OCI-LY3 (cell line): Measurements from ENCODE around the gene SLC24A4.
A peak's percentile ranks its signal among the peaks of the same experiment; 100 is the strongest.

Source experiments
- H2AFZ ChIP-seq: fragments of 200-600, 300-600 bp; shearing (Covaris generic); 2 replicates; pipeline ENCODE4 v1.6.0; 2014; ENCODE audit warnings: antibody characterized with exemption, low read depth, low read length
- H3K27ac ChIP-seq: fragments of 200-600, 300-600 bp; sonication (generic); 2 replicates; pipeline ENCODE4 v1.5.1; 2014; ENCODE audit warnings: mild to moderate bottlenecking, low read length, moderate library complexity, mixed read lengths
- H3K27me3 ChIP-seq: fragments of 200-600, 300-600 bp; sonication (generic); 2 replicates; pipeline ENCODE4 v1.6.1; 2014; ENCODE audit warnings: low read depth, low read length, mixed read lengths
- H3K36me3 ChIP-seq: fragments of 200-600, 300-600 bp; sonication (generic); replicated peaks from 2 replicates; pipeline ENCODE3; 2014; ENCODE audit warnings: low read depth, low read length, mixed read lengths
- H3K4me1 ChIP-seq: fragments of 300-600, 200-600 bp; sonication (generic); 2 replicates; pipeline ENCODE4 v1.6.1; 2014; ENCODE audit warnings: low read length, mixed read lengths
- H3K4me2 ChIP-seq: fragments of 200-600, 300-600 bp; sonication (generic); 2 replicates; pipeline ENCODE4 v1.6.1; 2014; ENCODE audit warnings: low read length, mixed read lengths
- H3K4me3 ChIP-seq: fragments of 300-600, 200-600 bp; sonication (generic); 2 replicates; pipeline ENCODE4 v1.5.1; 2014; ENCODE audit warnings: antibody characterized with exemption, mild to moderate bottlenecking, low read length, moderate library complexity
- H3K79me2 ChIP-seq: fragments of 300-600, 200-600 bp; shearing (Covaris generic); 2 replicates; pipeline ENCODE4 v1.6.1; 2014; ENCODE audit warnings: mild to moderate bottlenecking, low read length, mixed read lengths
- H3K9ac ChIP-seq: fragments of 300-600, 200-600 bp; shearing (Covaris generic); 2 replicates; pipeline ENCODE4 v1.6.0; 2014; ENCODE audit warnings: mild to moderate bottlenecking, low read length, moderate library complexity
- H3K9me3 ChIP-seq: fragments of 200-600, 300-600 bp; shearing (Covaris generic); 2 replicates; pipeline ENCODE4 v1.6.1; 2014; ENCODE audit warnings: low read length, mixed read lengths; ENCODE audit not compliant: insufficient read depth
- H4K20me1 ChIP-seq: fragments of 200-600, 300-600 bp; sonication (generic); 2 replicates; pipeline ENCODE4 v1.6.1; 2016; ENCODE audit warnings: low read length, mixed read lengths; ENCODE audit not compliant: insufficient read depth
- EZH2phosphoT487 ChIP-seq: fragments of 200-600 bp; shearing (Covaris generic); IDR thresholded peaks from 2 replicates; pipeline ENCODE4 v1.6.1; 2018; ENCODE audit warnings: antibody characterized with exemption, mixed run types, low read depth
- TF ChIP-seq, protein P1 (sequence below): fragments of 200-600, 300-600 bp; sonication (generic); IDR thresholded peaks from 2 replicates; pipeline ENCODE4 v1.5.1; 2014; ENCODE audit warnings: antibody characterized with exemption, low read length, low read depth

SLC24A4 gene

DNA sequence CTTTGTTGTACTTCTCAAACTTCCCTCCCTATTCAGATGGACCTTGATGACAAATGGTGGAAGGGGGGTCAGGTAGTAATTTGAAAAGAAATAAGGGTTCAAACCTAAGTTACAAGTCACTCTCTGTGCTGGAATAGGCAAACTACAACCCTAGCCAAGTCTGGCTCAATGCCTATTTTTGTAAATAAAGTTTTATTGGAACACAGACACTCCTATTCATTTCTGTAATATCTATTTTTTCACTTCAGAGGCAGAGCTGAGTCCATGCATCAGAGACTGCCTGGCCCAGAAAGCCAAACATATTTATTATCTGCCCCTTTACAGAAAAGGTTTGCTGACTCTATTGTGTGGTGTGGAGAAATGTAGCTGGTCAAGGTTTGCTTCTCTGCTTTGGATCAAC is 112.2 kb downstream of the SLC24A4 start:
- H3K4me2 ChIP-seq = no peak overlapping the region
- H3K79me2 ChIP-seq = no peaks in the 10 kb centered on the region
- peaks cover 82% of the 10 kb centered on the region for H3K4me1 ChIP-seq
- H4K20me1 ChIP-seq = no peaks in the 10 kb centered on the region
- H3K27ac ChIP-seq = peak overlapping the region; percentile 19; the same call in 1 of the 2 replicates
- H3K9me3 ChIP-seq = peaks cover 6% of the 10 kb centered on the region; the same call in 1 of the 2 replicates
- H2AFZ ChIP-seq = no peak overlapping the region
- no peaks in the 10 kb centered on the region for H3K36me3 ChIP-seq
- no peaks in the 10 kb centered on the region for H3K27me3 ChIP-seq
- no peak overlapping the region for H3K4me3 ChIP-seq
- H3K9ac ChIP-seq = no peak overlapping the region
- no peak for TF ChIP-seq EZH2phosphoT487
- TF ChIP-seq, protein P1, sequence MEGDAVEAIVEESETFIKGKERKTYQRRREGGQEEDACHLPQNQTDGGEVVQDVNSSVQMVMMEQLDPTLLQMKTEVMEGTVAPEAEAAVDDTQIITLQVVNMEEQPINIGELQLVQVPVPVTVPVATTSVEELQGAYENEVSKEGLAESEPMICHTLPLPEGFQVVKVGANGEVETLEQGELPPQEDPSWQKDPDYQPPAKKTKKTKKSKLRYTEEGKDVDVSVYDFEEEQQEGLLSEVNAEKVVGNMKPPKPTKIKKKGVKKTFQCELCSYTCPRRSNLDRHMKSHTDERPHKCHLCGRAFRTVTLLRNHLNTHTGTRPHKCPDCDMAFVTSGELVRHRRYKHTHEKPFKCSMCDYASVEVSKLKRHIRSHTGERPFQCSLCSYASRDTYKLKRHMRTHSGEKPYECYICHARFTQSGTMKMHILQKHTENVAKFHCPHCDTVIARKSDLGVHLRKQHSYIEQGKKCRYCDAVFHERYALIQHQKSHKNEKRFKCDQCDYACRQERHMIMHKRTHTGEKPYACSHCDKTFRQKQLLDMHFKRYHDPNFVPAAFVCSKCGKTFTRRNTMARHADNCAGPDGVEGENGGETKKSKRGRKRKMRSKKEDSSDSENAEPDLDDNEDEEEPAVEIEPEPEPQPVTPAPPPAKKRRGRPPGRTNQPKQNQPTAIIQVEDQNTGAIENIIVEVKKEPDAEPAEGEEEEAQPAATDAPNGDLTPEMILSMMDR = no peak

DNA sequence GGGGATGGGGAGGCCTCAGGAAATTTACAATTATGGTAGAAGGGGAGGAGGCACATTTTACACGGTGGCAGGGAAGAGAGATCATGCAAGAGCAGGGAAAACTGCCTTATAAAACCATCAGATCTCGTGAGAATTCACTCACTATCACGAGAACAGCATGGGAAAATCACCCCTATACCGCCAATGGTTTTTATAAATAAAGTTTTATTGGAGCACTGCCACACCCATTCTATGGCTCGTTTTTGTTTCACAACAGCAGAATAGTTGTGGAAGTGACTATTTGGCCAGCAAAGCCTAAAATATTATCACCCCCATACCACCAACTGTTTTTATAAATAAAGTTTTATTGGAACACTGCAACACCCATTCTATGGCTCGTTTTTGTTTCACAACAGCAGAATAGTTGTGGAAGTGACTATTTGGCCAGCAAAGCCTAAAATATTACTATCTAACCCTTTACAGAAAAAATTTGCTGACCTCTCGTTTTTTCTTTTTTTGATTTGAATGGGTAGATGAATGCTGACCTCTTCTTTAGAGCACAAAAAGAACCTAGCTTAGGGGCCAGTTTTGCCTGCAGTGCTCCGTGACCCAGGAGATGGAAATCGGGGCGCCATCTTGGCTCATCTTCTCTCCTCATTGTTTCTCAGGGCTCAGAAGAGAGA is 113.3 kb downstream of the SLC24A4 start:
- peaks cover 6% of the 10 kb centered on the region; the same call in 1 of the 2 replicates for H3K9me3 ChIP-seq
- no peak overlapping the region for H3K4me3 ChIP-seq
- H3K79me2 ChIP-seq = no peaks in the 10 kb centered on the region
- no peak overlapping the region for H3K4me2 ChIP-seq
- H4K20me1 ChIP-seq = no peaks in the 10 kb centered on the region
- H2AFZ ChIP-seq = no peak overlapping the region
- TF ChIP-seq, protein P1 = no peak
- TF ChIP-seq EZH2phosphoT487 = no peak
- H3K36me3 ChIP-seq = no peaks in the 10 kb centered on the region
- H3K4me1 ChIP-seq = peaks cover 88% of the 10 kb centered on the region
- H3K27me3 ChIP-seq = no peaks in the 10 kb centered on the region
- H3K27ac ChIP-seq = peak overlapping the region; percentile 94
- no peak overlapping the region for H3K9ac ChIP-seq

DNA sequence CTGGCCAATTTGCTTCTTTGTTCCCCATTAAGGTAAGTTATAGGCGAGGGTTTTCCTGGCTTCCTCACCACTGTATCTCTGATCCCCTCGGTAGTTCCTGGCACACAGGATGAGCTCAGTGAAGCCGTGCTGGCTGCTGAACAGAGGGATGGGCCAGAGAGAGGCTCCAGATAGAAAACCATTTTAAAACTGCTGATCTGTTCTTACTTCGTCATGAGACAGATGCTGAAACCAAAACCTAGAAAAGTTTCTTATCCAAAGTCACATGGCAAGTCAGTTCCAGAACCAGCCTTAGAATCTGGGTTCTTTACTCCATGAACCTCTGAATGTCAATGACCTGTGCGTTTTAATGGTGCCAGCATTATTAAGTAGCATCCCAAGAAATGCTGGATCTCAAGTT is 114.3 kb downstream of the SLC24A4 start:
- peak overlapping the region; percentile 94 for H3K27ac ChIP-seq
- peak overlapping the region; percentile 28 for H3K4me3 ChIP-seq
- H3K9me3 ChIP-seq = peaks cover 6% of the 10 kb centered on the region; the same call in 1 of the 2 replicates
- H3K36me3 ChIP-seq = no peaks in the 10 kb centered on the region
- H3K4me2 ChIP-seq = peak overlapping the region; percentile 61
- H3K27me3 ChIP-seq = no peaks in the 10 kb centered on the region
- no peaks in the 10 kb centered on the region for H4K20me1 ChIP-seq
- peaks cover 88% of the 10 kb centered on the region for H3K4me1 ChIP-seq
- H3K79me2 ChIP-seq = no peaks in the 10 kb centered on the region
- H3K9ac ChIP-seq = peak overlapping the region; percentile 65
- H2AFZ ChIP-seq = peak overlapping the region; percentile 51
- no peak for TF ChIP-seq EZH2phosphoT487
- TF ChIP-seq, protein P1 = no peak

GRCh38 chr14:92437729-92438285 is 114.8 kb downstream of the SLC24A4 start:
- H2AFZ ChIP-seq = peak overlapping the region; percentile 51
- H3K9ac ChIP-seq = peak overlapping the region; percentile 65
- H3K79me2 ChIP-seq = no peaks in the 10 kb centered on the region
- H3K4me2 ChIP-seq = peak overlapping the region; percentile 61
- H3K9me3 ChIP-seq = peaks cover 6% of the 10 kb centered on the region; the same call in 1 of the 2 replicates
- peak overlapping the region; percentile 28; the same call in 1 of the 2 replicates for H3K4me3 ChIP-seq
- TF ChIP-seq, protein P1 = 0 out of 2 replicates have a peak, but pooled peaks have one; percentile 6
- no peak for TF ChIP-seq EZH2phosphoT487
- no peaks in the 10 kb centered on the region for H3K27me3 ChIP-seq
- no peaks in the 10 kb centered on the region for H3K36me3 ChIP-seq
- peaks cover 88% of the 10 kb centered on the region for H3K4me1 ChIP-seq
- no peaks in the 10 kb centered on the region for H4K20me1 ChIP-seq
- H3K27ac ChIP-seq = peak overlapping the region; percentile 94
